Fibroblast of lung (primary cell): ENCODE data around the gene EIF3F. TPM values are rescaled to one million over a fixed set of nuclear protein-coding genes. Genes with fewer than 3 reads are reported as not detected.

ENCODE experiments used
- DNase-seq, 2 donors: peaks; one replicate each; pipeline versions ENCODE4 v3.0.0 to v3.0.0-alpha.2; 2010; ENCODE audit warnings: low read depth in 2 of 2
- H2AFZ ChIP-seq: 2 replicates; pipeline ENCODE4 v1.5.1; 2012; ENCODE audit warnings: low read length, control low read depth, inconsistent platforms
- H3K27ac ChIP-seq: 2 replicates; pipeline ENCODE4 v1.5.1; 2011; ENCODE audit warnings: low read length, control low read depth; ENCODE audit not compliant: insufficient read depth
- H3K27me3 ChIP-seq: 2 replicates; pipeline ENCODE4 v1.5.1; 2011; ENCODE audit warnings: mild to moderate bottlenecking, low read length; ENCODE audit not compliant: control insufficient read depth, insufficient read depth
- H3K36me3 ChIP-seq: 2 replicates; pipeline ENCODE4 v1.5.1; 2011; ENCODE audit warnings: low read length; ENCODE audit not compliant: control insufficient read depth, insufficient read depth
- H3K4me1 ChIP-seq: 2 replicates; pipeline ENCODE4 v1.5.1; 2011; ENCODE audit warnings: low read length; ENCODE audit not compliant: control insufficient read depth, insufficient read depth; ENCODE audit errors: extremely low read depth
- H3K4me2 ChIP-seq: 2 replicates; pipeline ENCODE4 v1.5.1; 2011; ENCODE audit warnings: low read length, control low read depth; ENCODE audit not compliant: insufficient read depth; ENCODE audit errors: extremely low read depth
- H3K4me3 ChIP-seq, 4 experiments: fragments of 200-600 bp in 1 of 4; sonication (generic) in 1 of 4; replicated peaks in 1 of 4; 2 replicates each; pipeline ENCODE4 v1.5.1; 2011 to 2016; ENCODE audit warnings: low read length in 4 of 4, low read depth in 3 of 4, mild to moderate bottlenecking in 3 of 4, control low read depth in 2 of 4, inconsistent platforms in 1 of 4, mixed read lengths in 1 of 4; ENCODE audit not compliant: insufficient read depth in 1 of 4; ENCODE audit errors: control extremely low read depth in 1 of 4
- H3K79me2 ChIP-seq: 2 replicates; pipeline ENCODE4 v1.5.1; 2012; ENCODE audit warnings: mild to moderate bottlenecking, low read length, inconsistent platforms; ENCODE audit not compliant: control insufficient read depth, insufficient read depth
- H3K9ac ChIP-seq: 2 replicates; pipeline ENCODE4 v1.5.1; 2011; ENCODE audit warnings: mild to moderate bottlenecking, low read length, control low read depth; ENCODE audit not compliant: insufficient read depth
- H3K9me3 ChIP-seq: 2 replicates; pipeline ENCODE4 v1.5.1; 2012; ENCODE audit warnings: low read depth, low read length; ENCODE audit not compliant: control insufficient read depth, insufficient read depth
- H4K20me1 ChIP-seq: 2 replicates; pipeline ENCODE4 v1.5.1; 2011; ENCODE audit warnings: low read length; ENCODE audit not compliant: control insufficient read depth, insufficient read depth; ENCODE audit errors: extremely low read depth
- CTCF ChIP-seq, 2 donors: IDR thresholded peaks in 1 of 2; conservative IDR thresholded peaks in 1 of 2; 1 replicate in 1 of 2; 2 replicates in 1 of 2; pipeline ENCODE4 v1.5.1; 2011 to 2012; ENCODE audit warnings: low read length in 2 of 2, control low read depth in 1 of 2, inconsistent platforms in 1 of 2, low read depth in 1 of 2, mild to moderate bottlenecking in 1 of 2
- EZH2 ChIP-seq: IDR thresholded peaks from 2 replicates; pipeline ENCODE4 v1.5.1; 2012; ENCODE audit warnings: low read length, control low read depth, mild to moderate bottlenecking; ENCODE audit errors: missing control alignments
- polyA plus RNA-seq, 2 donors: library from polyadenylated mRNA; depleted of rRNA in 1 of 2; stranded (reverse) in 1 of 2; unstranded in 1 of 2; fragments of >200 nt; gene quantifications; 2 replicates each; pipeline ENCODE4 v1.2.1, GENCODE V29; 2011 to 2012; ENCODE audit warnings: missing spikeins in 1 of 2
- total RNA-seq: library from RNA; depleted of rRNA; stranded (reverse); fragments of >200 nt; gene quantifications from 2 replicates; pipeline ENCODE4 v1.2.1, GENCODE V29; 2014

Gene EIF3F
- total and polyA plus RNA-seq, 2 donors (not counting 1 experiment from before 2014, with no cell fraction given) = 303 to 323 TPM

GRCh38 chr11:8041576-8041975, 54.4 kb downstream of the EIF3F start:
- H2AFZ ChIP-seq = no peak overlapping the region
- H3K9ac ChIP-seq = no peak overlapping the region
- TF ChIP-seq CTCF (conservative IDR thresholded peaks at IDR 0.05 in 1 of 2, IDR thresholded peaks at IDR 0.05 in 1 of 2; ENCODE audit: low read depth in 1 of 2, low read length in 2 of 2) = no peak
- H3K4me2 ChIP-seq = no peak overlapping the region
- H3K36me3 ChIP-seq = no peaks in the 10 kb centered on the region
- no peak overlapping the region for H3K4me3 ChIP-seq
- no peaks in the 10 kb centered on the region for H3K79me2 ChIP-seq
- DNase-seq = no peak
- no peak overlapping the region for H3K27ac ChIP-seq
- H3K27me3 ChIP-seq = peaks cover 2% of the 10 kb centered on the region
- no peaks in the 10 kb centered on the region for H4K20me1 ChIP-seq
- H3K4me1 ChIP-seq = no peaks in the 10 kb centered on the region
- H3K9me3 ChIP-seq = no peaks in the 10 kb centered on the region

- Histone ChIP-seq H3K36me3 (no peaks in the 10 kb centered on the region), H3K9me3 (no peaks in the 10 kb centered on the region), H3K4me2 (no peak overlapping the region), H3K4me3 (no peak overlapping the region), H4K20me1 (no peaks in the 10 kb centered on the region), H3K27me3 (no peaks in the 10 kb centered on the region), H3K79me2 (no peaks in the 10 kb centered on the region), H3K4me1 (no peaks in the 10 kb centered on the region), H3K9ac (no peak overlapping the region), H3K27ac (no peak overlapping the region), H2AFZ (no peak overlapping the region)
- DNase-seq = no peak
- TF ChIP-seq CTCF (conservative IDR thresholded peaks at IDR 0.05 in 1 of 2, IDR thresholded peaks at IDR 0.05 in 1 of 2; ENCODE audit: low read depth in 1 of 2, low read length in 2 of 2) (no peak), EZH2 (no peak)
Measured at GRCh38 chr11:8043756-8044155, 56.6 kb downstream of the EIF3F start.

DNA sequence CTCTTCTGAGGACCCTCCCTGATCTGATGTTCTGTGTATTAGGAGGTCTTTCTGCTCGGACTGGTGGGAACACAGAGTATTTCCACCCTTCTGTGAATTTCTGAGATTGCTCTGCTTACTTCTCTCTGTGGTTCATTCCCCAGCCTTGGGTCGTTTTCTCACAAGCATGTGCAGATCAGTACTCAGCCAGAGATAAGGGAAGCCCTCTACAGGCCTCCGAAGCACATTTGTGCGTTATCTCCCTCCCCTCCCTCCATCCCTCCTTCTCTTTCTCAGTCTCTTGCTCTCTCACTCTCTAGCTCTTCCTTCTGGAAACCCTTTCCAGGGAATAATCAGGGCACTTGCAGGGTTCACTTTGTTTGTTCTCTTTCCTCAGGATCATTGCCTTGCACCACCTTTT, 58.7 kb downstream of the EIF3F start:
- H3K27me3 ChIP-seq = no peaks in the 10 kb centered on the region
- H3K27ac ChIP-seq = no peak overlapping the region
- H3K9me3 ChIP-seq = no peaks in the 10 kb centered on the region
- H3K36me3 ChIP-seq = no peaks in the 10 kb centered on the region
- no peaks in the 10 kb centered on the region for H3K4me1 ChIP-seq
- H3K4me3 ChIP-seq = no peak overlapping the region
- DNase-seq = no peak
- H2AFZ ChIP-seq = no peak overlapping the region
- no peak overlapping the region for H3K9ac ChIP-seq
- H3K4me2 ChIP-seq = no peak overlapping the region
- TF ChIP-seq EZH2 (no peak), CTCF (conservative IDR thresholded peaks at IDR 0.05 in 1 of 2, IDR thresholded peaks at IDR 0.05 in 1 of 2; ENCODE audit: low read depth in 1 of 2, low read length in 2 of 2) (no peak)
- no peaks in the 10 kb centered on the region for H3K79me2 ChIP-seq
- no peaks in the 10 kb centered on the region for H4K20me1 ChIP-seq
